Measurements from ENCODE around the gene GPR45.

The GPR45 gene

GRCh38 chr2:105271393-105272045, 30.0 kb downstream of the GPR45 start:
- TF ChIP-seq SIN3A (IDR thresholded peaks at IDR 0.05; ENCODE audit: borderline replicate concordance, insufficient read depth, low read length) (no peak), FOXP2 (optimal IDR thresholded peaks at IDR 0.05; ENCODE audit: borderline replicate concordance, extremely low read depth, extremely low read length, insufficient read depth) (no peak), REST (IDR thresholded peaks at IDR 0.05; ENCODE audit: insufficient read depth in 1 of 2, low read depth in 2 of 2, low read length in 2 of 2) (no peak), POLR2AphosphoS5 (IDR thresholded peaks at IDR 0.05; ENCODE audit: low read depth, low read length) (no peak), TAF1 (IDR thresholded peaks at IDR 0.05; ENCODE audit: borderline replicate concordance, insufficient read depth, low read length) (no peak)

DNA sequence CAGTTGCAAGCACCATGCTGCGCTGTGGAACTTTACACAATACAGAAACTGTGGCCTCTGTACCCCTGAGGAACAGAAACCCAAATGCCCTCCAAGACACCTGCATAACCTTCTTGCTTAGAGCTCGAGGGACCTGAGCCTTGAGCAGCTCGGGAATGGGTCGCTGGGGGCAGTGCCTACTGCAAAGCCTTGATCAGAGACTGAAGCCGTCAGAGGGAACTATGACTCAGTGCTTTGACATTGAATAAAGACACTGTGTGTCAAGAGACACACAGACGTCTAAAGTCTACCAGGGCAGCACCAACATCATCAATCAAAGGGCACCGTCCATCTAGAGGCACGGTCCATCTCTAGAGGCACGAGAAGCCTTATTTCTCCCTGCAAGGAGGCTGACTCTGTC, 30.6 kb downstream of the GPR45 start:
- TF ChIP-seq TAF1 (IDR thresholded peaks at IDR 0.05; ENCODE audit: borderline replicate concordance, insufficient read depth, low read length), result no peak
- TF ChIP-seq SIN3A (IDR thresholded peaks at IDR 0.05; ENCODE audit: borderline replicate concordance, insufficient read depth, low read length), result no peak

- no peak for TF ChIP-seq FOXP2 (optimal IDR thresholded peaks at IDR 0.05; ENCODE audit: borderline replicate concordance, extremely low read depth, extremely low read length, insufficient read depth)
- no peak for TF ChIP-seq TAF1 (IDR thresholded peaks at IDR 0.05; ENCODE audit: borderline replicate concordance, insufficient read depth, low read length)
- TF ChIP-seq SIN3A (IDR thresholded peaks at IDR 0.05; ENCODE audit: borderline replicate concordance, insufficient read depth, low read length), result no peak
- TF ChIP-seq REST (IDR thresholded peaks at IDR 0.05; ENCODE audit: insufficient read depth in 1 of 2, low read depth in 2 of 2, low read length in 2 of 2), result no peak
- no peak for TF ChIP-seq POLR2AphosphoS5 (IDR thresholded peaks at IDR 0.05; ENCODE audit: low read depth, low read length)
Measured at GRCh38 chr2:105274046-105274445, 32.5 kb downstream of the GPR45 start.

DNA sequence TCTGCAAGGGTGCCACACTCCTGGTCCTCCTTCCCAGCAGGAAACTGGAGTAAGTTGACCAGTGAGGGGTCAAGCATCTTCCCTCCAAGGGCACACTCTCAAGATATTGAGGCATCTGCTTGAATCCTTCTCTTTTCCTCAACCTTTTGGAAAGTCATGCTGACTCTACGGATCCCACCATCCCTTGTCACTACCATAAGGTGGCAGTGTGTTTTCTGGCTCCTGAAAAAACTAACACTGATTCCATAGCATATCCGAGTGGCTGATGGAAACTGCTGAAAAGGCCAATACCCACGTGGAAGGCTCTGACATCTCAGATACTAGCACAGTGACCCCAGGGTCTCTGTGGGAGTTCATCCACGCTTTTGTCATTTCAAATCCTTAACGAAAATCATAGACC, 37.1 kb downstream of the GPR45 start:
- TF ChIP-seq SIN3A (IDR thresholded peaks at IDR 0.05; ENCODE audit: borderline replicate concordance, insufficient read depth, low read length) (no peak), POLR2AphosphoS5 (IDR thresholded peaks at IDR 0.05; ENCODE audit: low read depth, low read length) (no peak), FOXP2 (optimal IDR thresholded peaks at IDR 0.05; ENCODE audit: borderline replicate concordance, extremely low read depth, extremely low read length, insufficient read depth) (no peak), REST (IDR thresholded peaks at IDR 0.05; ENCODE audit: insufficient read depth in 1 of 2, low read depth in 2 of 2, low read length in 2 of 2) (no peak), TAF1 (IDR thresholded peaks at IDR 0.05; ENCODE audit: borderline replicate concordance, insufficient read depth, low read length) (no peak)

- TF ChIP-seq TAF1 (IDR thresholded peaks at IDR 0.05; ENCODE audit: borderline replicate concordance, insufficient read depth, low read length), result no peak
- TF ChIP-seq POLR2AphosphoS5 (IDR thresholded peaks at IDR 0.05; ENCODE audit: low read depth, low read length), result no peak
- TF ChIP-seq REST (IDR thresholded peaks at IDR 0.05; ENCODE audit: insufficient read depth in 1 of 2, low read depth in 2 of 2, low read length in 2 of 2), result no peak
- TF ChIP-seq SIN3A (IDR thresholded peaks at IDR 0.05; ENCODE audit: borderline replicate concordance, insufficient read depth, low read length), result no peak
- no peak for TF ChIP-seq FOXP2 (optimal IDR thresholded peaks at IDR 0.05; ENCODE audit: borderline replicate concordance, extremely low read depth, extremely low read length, insufficient read depth)
Measured at GRCh38 chr2:105279126-105279525, 37.6 kb downstream of the GPR45 start.

All from PFSK-1 (cell line).